H1 (cell line): ENCODE measurements around the gene KERA. TPM values are rescaled to one million over a fixed set of nuclear protein-coding genes. Genes with fewer than 3 reads are reported as not detected.

Experiments
- CTCF ChIA-PET: fragments of 300-600 bp; sonication (Branson Sonifier 250); formaldehyde crosslinking; loops from one replicate; lab custom pipeline; 2021; ENCODE audit not compliant: partially characterized antibody; lab: Charles Lee
- POLR2A ChIA-PET: fragments of 300-600 bp; sonication (Branson Sonifier 250); formaldehyde crosslinking; loops from one replicate; lab custom pipeline; 2021; ENCODE audit warnings: inconsistent platforms; ENCODE audit not compliant: partially characterized antibody; lab: Charles Lee
- DNase-seq, 2 experiments: peaks; one replicate each; pipeline versions ENCODE4 v3.0.0 to v3.0.0-alpha.2; 2010 to 2022; ENCODE audit warnings: low spot score in 2 of 2, low read depth in 1 of 2, mixed read lengths in 1 of 2
- FAIRE-seq: peaks from 2 replicates; lab custom pipeline; 2011; peaks lifted over from hg19 to GRCh38; lab: Jason Lieb, UNC
- H2AFZ ChIP-seq: 2 replicates; pipeline ENCODE4 v1.8.1; 2012; ENCODE audit warnings: low read length, inconsistent platforms
- H2AK5ac ChIP-seq: 2 replicates; pipeline ENCODE4 v1.6.1; 2013; ENCODE audit warnings: low read depth, low read length
- H2BK120ac ChIP-seq: replicated peaks from 2 replicates; pipeline ENCODE3; 2013; ENCODE audit warnings: low read depth, low read length, inconsistent platforms
- H2BK12ac ChIP-seq: 2 replicates; pipeline ENCODE4 v1.6.1; 2013; ENCODE audit warnings: low read depth, low read length
- H2BK15ac ChIP-seq: 2 replicates; pipeline ENCODE4 v1.6.1; 2013; ENCODE audit warnings: low read length
- H2BK20ac ChIP-seq: 2 replicates; pipeline ENCODE4 v1.6.1; 2013; ENCODE audit warnings: low read length
- H2BK5ac ChIP-seq: 2 replicates; pipeline ENCODE4 v1.6.1; 2013; ENCODE audit warnings: low read depth, low read length
- H3K14ac ChIP-seq: 2 replicates; pipeline ENCODE4 v1.6.1; 2013; ENCODE audit warnings: inconsistent platforms; ENCODE audit not compliant: insufficient read length
- H3K18ac ChIP-seq: 2 replicates; pipeline ENCODE4 v1.6.1; 2013; ENCODE audit warnings: low read length; ENCODE audit errors: extremely low read depth
- H3K23ac ChIP-seq: 2 replicates; pipeline ENCODE4 v1.6.1; 2013; ENCODE audit warnings: inconsistent platforms; ENCODE audit not compliant: insufficient read length
- H3K23me2 ChIP-seq: 2 replicates; pipeline ENCODE4 v1.6.1; 2013; ENCODE audit warnings: low read depth, low read length
- H3K27ac ChIP-seq: 2 replicates; pipeline ENCODE4 v1.6.1; 2011; ENCODE audit warnings: low read depth, low read length, inconsistent platforms
- H3K27me3 ChIP-seq, 4 experiments: replicated peaks in 1 of 4; 1 replicate in 1 of 4; 2 replicates in 3 of 4; pipeline versions ENCODE4 v1.6.1 to v1.8.1; 2011 to 2013; ENCODE audit warnings: low read length in 3 of 4, mild to moderate bottlenecking in 3 of 4, inconsistent platforms in 2 of 4, mixed read lengths in 2 of 4, moderate library complexity in 1 of 4; ENCODE audit not compliant: control insufficient read depth in 3 of 4, insufficient read depth in 3 of 4; ENCODE audit errors: extremely low read depth in 1 of 4
- H3K36me3 ChIP-seq, 4 experiments: 2 replicates each; pipeline versions ENCODE4 v1.6.1 to v1.8.1; 2011 to 2013; ENCODE audit warnings: mild to moderate bottlenecking in 4 of 4, low read length in 3 of 4, moderate library complexity in 2 of 4, control low read depth in 1 of 4, inconsistent platforms in 1 of 4; ENCODE audit not compliant: insufficient read depth in 4 of 4, control insufficient read depth in 2 of 4
- H3K4ac ChIP-seq: replicated peaks from 2 replicates; pipeline ENCODE3; 2013; ENCODE audit warnings: low read length, low read depth, mixed read lengths, inconsistent platforms; ENCODE audit not compliant: insufficient read length
- H3K4me1 ChIP-seq, 4 experiments: replicated peaks in 1 of 4; 1 replicate in 1 of 4; 2 replicates in 3 of 4; pipeline versions ENCODE4 v1.6.1 to v1.8.1; 2011 to 2013; ENCODE audit warnings: low read length in 3 of 4, inconsistent platforms in 2 of 4, mixed read lengths in 1 of 4; ENCODE audit not compliant: insufficient read depth in 4 of 4, control insufficient read depth in 3 of 4
- H3K4me2 ChIP-seq, 2 experiments: 2 replicates each; pipeline versions ENCODE4 v1.6.1 to v1.8.1; 2011 to 2013; ENCODE audit warnings: low read depth in 2 of 2, low read length in 2 of 2, control low read depth in 1 of 2, inconsistent platforms in 1 of 2, mild to moderate bottlenecking in 1 of 2; ENCODE audit not compliant: insufficient read depth in 1 of 2
- H3K4me3 ChIP-seq, 4 experiments: fragments of 200-600, 300-600 bp in 1 of 4; sonication (generic), shearing (Covaris generic), sonication (Bioruptor Twin) in 1 of 4; 2 replicates each; pipeline versions ENCODE4 v1.5.1 to v1.8.1; 2011 to 2016; ENCODE audit warnings: low read length in 4 of 4, low read depth in 3 of 4, control low read depth in 2 of 4, inconsistent platforms in 2 of 4, mild to moderate bottlenecking in 2 of 4, mixed read lengths in 1 of 4, moderate library complexity in 1 of 4; ENCODE audit not compliant: insufficient read depth in 2 of 4; ENCODE audit errors: extremely low read depth in 1 of 4
- H3K56ac ChIP-seq: replicated peaks from 2 replicates; pipeline ENCODE3; 2013; ENCODE audit warnings: low read depth, mild to moderate bottlenecking, mixed read lengths, low read length, inconsistent platforms; ENCODE audit not compliant: insufficient read length
- H3K79me1 ChIP-seq: 2 replicates; pipeline ENCODE4 v1.6.1; 2013; ENCODE audit warnings: low read depth, low read length, control low read depth
- H3K79me2 ChIP-seq, 2 experiments: 2 replicates each; pipeline versions ENCODE4 v1.6.1 to v1.8.1; 2012 to 2013; ENCODE audit warnings: low read length in 2 of 2, mild to moderate bottlenecking in 2 of 2, inconsistent platforms in 1 of 2; ENCODE audit not compliant: insufficient read depth in 2 of 2, control insufficient read depth in 1 of 2
- H3K9ac ChIP-seq, 4 experiments: replicated peaks in 1 of 4; 1 replicate in 1 of 4; 2 replicates in 3 of 4; pipeline versions ENCODE4 v1.6.1 to v1.8.1; 2011 to 2013; ENCODE audit warnings: low read depth in 3 of 4, low read length in 3 of 4, control low read depth in 2 of 4, mild to moderate bottlenecking in 2 of 4, moderate library complexity in 2 of 4, inconsistent platforms in 1 of 4; ENCODE audit errors: extremely low read depth in 1 of 4
- H3K9me3 ChIP-seq, 2 experiments: 2 replicates each; pipeline versions ENCODE4 v1.6.1 to v1.8.1; 2012 to 2013; ENCODE audit warnings: mild to moderate bottlenecking in 2 of 2, moderate library complexity in 2 of 2, control low read depth in 1 of 2, inconsistent platforms in 1 of 2, low read depth in 1 of 2, low read length in 1 of 2, mixed read lengths in 1 of 2; ENCODE audit not compliant: insufficient read depth in 2 of 2
- H4K20me1 ChIP-seq, 2 experiments: replicated peaks in 1 of 2; 2 replicates each; pipeline versions ENCODE3 to v1.8.1; 2011 to 2013; ENCODE audit warnings: inconsistent platforms in 2 of 2, low read length in 2 of 2, mild to moderate bottlenecking in 1 of 2; ENCODE audit not compliant: insufficient read depth in 2 of 2, control insufficient read depth in 1 of 2
- H4K5ac ChIP-seq: 2 replicates; pipeline ENCODE4 v1.6.1; 2013; ENCODE audit warnings: low read length, low read depth, mixed read lengths, inconsistent platforms; ENCODE audit not compliant: insufficient read length
- H4K8ac ChIP-seq: 2 replicates; pipeline ENCODE4 v1.8.0; 2013; ENCODE audit warnings: mild to moderate bottlenecking, moderate library complexity, low read length, inconsistent platforms; ENCODE audit not compliant: insufficient read depth; ENCODE audit errors: extremely low read depth
- H4K91ac ChIP-seq: replicated peaks from 2 replicates; pipeline ENCODE3; 2013; ENCODE audit warnings: low read length, mixed read lengths, inconsistent platforms; ENCODE audit not compliant: insufficient read length
- ASH2L ChIP-seq: fragments of 200-600, 300-600 bp; sonication (generic); IDR thresholded peaks from one replicate; pipeline ENCODE4 v1.7.1; 2017; ENCODE audit warnings: low read length
- BRCA1 ChIP-seq: IDR thresholded peaks from 2 replicates; pipeline ENCODE4 v1.6.1; 2012; ENCODE audit warnings: low read depth, low read length, improper control_type of control experiment
- KDM1A ChIP-seq: fragments of 200-600, 300-600 bp; sonication (generic); IDR thresholded peaks from 2 replicates; pipeline ENCODE4 v1.7.1; 2016; ENCODE audit warnings: mild to moderate bottlenecking, low read length, borderline replicate concordance
- POLR2AphosphoS5 ChIP-seq: IDR thresholded peaks from 2 replicates; pipeline ENCODE4 v1.6.1; 2011; ENCODE audit warnings: low read depth, low read length
- RAD21 ChIP-seq, 2 experiments: IDR thresholded peaks in 1 of 2; conservative IDR thresholded peaks in 1 of 2; 2 replicates each; pipeline ENCODE4 v1.6.1; 2011; ENCODE audit warnings: low read depth in 2 of 2, low read length in 2 of 2, improper control_type of control experiment in 1 of 2, inconsistent platforms in 1 of 2, mild to moderate bottlenecking in 1 of 2, moderate library complexity in 1 of 2
- RXRA ChIP-seq: IDR thresholded peaks from 2 replicates; pipeline ENCODE4 v1.6.1; 2011; ENCODE audit warnings: low read depth, mild to moderate bottlenecking, low read length, moderate library complexity; ENCODE audit not compliant: insufficient read depth
- SAP30 ChIP-seq: fragments of 300-600 bp; sonication (generic); IDR thresholded peaks from 2 replicates; pipeline ENCODE4 v1.7.1; 2012; ENCODE audit warnings: low read length, moderate library complexity, mild to moderate bottlenecking, inconsistent platforms; ENCODE audit not compliant: insufficient read depth, insufficient replicate concordance
- SIRT6 ChIP-seq: IDR thresholded peaks from one replicate; pipeline ENCODE4 v1.7.1; 2012; ENCODE audit warnings: low read length, inconsistent platforms
- SP4 ChIP-seq: IDR thresholded peaks from 2 replicates; pipeline ENCODE4 v1.6.1; 2012; ENCODE audit warnings: low read length, inconsistent platforms
- TBP ChIP-seq: IDR thresholded peaks from 2 replicates; pipeline ENCODE4 v1.6.1; 2011; ENCODE audit warnings: low read depth, low read length, improper control_type of control experiment
- TCF12 ChIP-seq: IDR thresholded peaks from 2 replicates; pipeline ENCODE4 v1.6.1; 2011; ENCODE audit warnings: low read depth, mild to moderate bottlenecking, low read length
- WGBS, 2 experiments: shearing (Covaris generic) in 1 of 2; methylation state at CpG; one replicate each; pipeline versions ENCODE4 v1.1.6 to v1.1.7; 2013 to 2015; ENCODE audit warnings: low lambda C conversion rate in 2 of 2, mixed read lengths in 2 of 2, inconsistent platforms in 1 of 2, low coverage in 1 of 2, missing lambda C conversion rate in 1 of 2; ENCODE audit not compliant: insufficient replicate concordance in 2 of 2, insufficient coverage in 1 of 2, insufficient read length in 1 of 2; ENCODE audit errors: extremely low coverage in 1 of 2, missing lambda C conversion rate in 1 of 2; 5-methylcytosine and 5-hydroxymethylcytosine counted together
- polyA plus RNA-seq, 7 experiments: library from polyadenylated mRNA; depleted of rRNA in 3 of 7; stranded (reverse) in 5 of 7; unstranded in 2 of 7; fragments of >200 nt in 5 of 7; fragments of 200-250 nt in 2 of 7; gene quantifications; 1 replicate in 5 of 7; 2 replicates in 1 of 7; 4 replicates in 1 of 7; pipeline versions ENCODE4 v1.2.1 to v1.2.3, GENCODE V29; 2011 to 2013; ENCODE audit warnings: missing spikeins in 2 of 7, mixed read lengths in 2 of 7
- total RNA-seq: library from RNA; stranded (reverse); fragmentation: NEBNext Ultra II Directional; extraction: Animal tissue kit (Norgen Biotek cat#: 25700); gene quantifications from 2 replicates; pipeline ENCODE4 v1.2.1, GENCODE V29; 2021
- TF ChIP-seq, protein P1 (sequence below): IDR thresholded peaks from 2 replicates; pipeline ENCODE4 v1.6.1; 2012; ENCODE audit warnings: inconsistent platforms

KERA gene
- total and polyA plus RNA-seq, 2 of the 8 experiments (the other 6 are each of a cell fraction or from before 2014, with no cell fraction given) = not detected

DNA sequence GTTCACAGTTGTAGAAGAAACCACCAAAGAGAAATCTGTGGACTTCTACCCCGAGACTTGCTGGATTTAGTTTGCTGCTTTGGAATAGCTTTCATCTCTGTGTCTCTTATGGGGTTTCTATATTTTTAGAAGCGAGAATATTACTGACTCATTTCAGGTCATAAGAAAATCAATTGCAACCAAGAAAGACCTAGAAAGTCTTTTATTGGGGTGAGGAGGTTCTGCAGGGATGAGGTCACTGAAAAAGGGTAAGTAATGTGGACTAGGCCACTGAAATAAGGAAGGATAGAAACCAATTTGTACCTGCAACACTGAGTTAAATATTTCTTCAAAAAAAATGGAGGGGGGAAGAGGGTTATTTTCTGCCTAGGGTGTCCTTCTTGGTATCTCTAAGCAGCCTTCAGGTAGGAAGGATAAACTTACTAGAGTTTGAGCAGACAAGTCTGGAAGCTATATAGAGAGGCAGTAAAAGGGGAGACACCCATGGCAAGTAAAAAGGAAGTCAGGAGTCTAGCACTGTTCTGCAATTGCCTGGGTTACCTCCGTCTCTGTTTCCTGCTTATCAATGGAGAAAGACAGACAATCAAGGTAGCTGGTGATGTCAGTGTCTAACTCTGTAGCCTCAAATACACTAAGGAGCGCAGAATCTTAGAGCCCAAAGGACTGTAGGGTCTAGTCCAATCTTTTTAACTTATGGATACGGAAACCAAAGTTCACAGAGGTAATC, 19.6 kb upstream of the KERA start:
- WGBS, 2 experiments = 91% methylated on average over 5 of the region's 5 CpGs; no CpG with 5 or more reads in 1 of the 2 experiments
- no peak overlapping the region for H3K4me3 ChIP-seq

More for the DNA sequence above, 19.6 kb upstream of the KERA start:
- H3K79me2 ChIP-seq = no peaks in the 10 kb centered on the region
- H4K91ac ChIP-seq = no peak overlapping the region
- no peaks in the 10 kb centered on the region; the same call in 1 of the 2 replicates for H3K23me2 ChIP-seq
- H3K36me3 ChIP-seq = no peaks in the 10 kb centered on the region
- no peaks in the 10 kb centered on the region for H3K4me1 ChIP-seq
- no peaks in the 10 kb centered on the region for H3K79me1 ChIP-seq
- ChIA-PET CTCF (interaction anchor here (1.0 kb wide), 1 partner anchor 248 kb away, joined by 3 read pairs; no protein-coding TSS in a partner anchor), POLR2A (no interaction called here)
- FAIRE-seq (no peak), DNase-seq (no peak)
- no peak overlapping the region for H2BK12ac ChIP-seq
- no peak overlapping the region for H3K56ac ChIP-seq
- TF ChIP-seq TCF12 = no peak
- TF ChIP-seq SP4 = no peak
- no peak for TF ChIP-seq SAP30
- no peak for TF ChIP-seq SIRT6
- no peak for TF ChIP-seq KDM1A
- no peak for TF ChIP-seq ASH2L
- TF ChIP-seq, protein P1, sequence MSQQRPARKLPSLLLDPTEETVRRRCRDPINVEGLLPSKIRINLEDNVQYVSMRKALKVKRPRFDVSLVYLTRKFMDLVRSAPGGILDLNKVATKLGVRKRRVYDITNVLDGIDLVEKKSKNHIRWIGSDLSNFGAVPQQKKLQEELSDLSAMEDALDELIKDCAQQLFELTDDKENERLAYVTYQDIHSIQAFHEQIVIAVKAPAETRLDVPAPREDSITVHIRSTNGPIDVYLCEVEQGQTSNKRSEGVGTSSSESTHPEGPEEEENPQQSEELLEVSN = no peak
- no peak for TF ChIP-seq BRCA1
- TF ChIP-seq RXRA = no peak
- no peak for TF ChIP-seq TBP
- TF ChIP-seq RAD21 (IDR thresholded peaks at IDR 0.05 in 1 of 2, conservative IDR thresholded peaks at IDR 0.05 in 1 of 2; ENCODE audit: low read depth in 2 of 2, low read length in 2 of 2) = no peak
- no peak for TF ChIP-seq POLR2AphosphoS5
- no peak overlapping the region for H2AK5ac ChIP-seq
- H3K27me3 ChIP-seq = no peaks in the 10 kb centered on the region
- H3K27ac ChIP-seq = no peak overlapping the region
- no peak overlapping the region for H3K18ac ChIP-seq
- no peak overlapping the region for H3K14ac ChIP-seq
- no peak overlapping the region for H3K23ac ChIP-seq
- H4K20me1 ChIP-seq = no peaks in the 10 kb centered on the region
- H3K9ac ChIP-seq = no peak overlapping the region
- no peak overlapping the region for H2AFZ ChIP-seq
- no peak overlapping the region for H2BK20ac ChIP-seq
- no peak overlapping the region for H4K5ac ChIP-seq
- no peak overlapping the region for H2BK5ac ChIP-seq
- H3K4me2 ChIP-seq = no peak overlapping the region
- H3K9me3 ChIP-seq = no peaks in the 10 kb centered on the region
- no peak overlapping the region for H2BK15ac ChIP-seq
- H4K8ac ChIP-seq = no peak overlapping the region
- no peak overlapping the region for H3K4ac ChIP-seq
- H2BK120ac ChIP-seq = no peak overlapping the region
